ENCODE results near the gene HKDC1.
"Not testable (repeated sequence)": the region's sequence is repeated elsewhere in the genome, so short reads cannot be mapped to it uniquely, and the experiment has no call there.

HKDC1 gene

DNA sequence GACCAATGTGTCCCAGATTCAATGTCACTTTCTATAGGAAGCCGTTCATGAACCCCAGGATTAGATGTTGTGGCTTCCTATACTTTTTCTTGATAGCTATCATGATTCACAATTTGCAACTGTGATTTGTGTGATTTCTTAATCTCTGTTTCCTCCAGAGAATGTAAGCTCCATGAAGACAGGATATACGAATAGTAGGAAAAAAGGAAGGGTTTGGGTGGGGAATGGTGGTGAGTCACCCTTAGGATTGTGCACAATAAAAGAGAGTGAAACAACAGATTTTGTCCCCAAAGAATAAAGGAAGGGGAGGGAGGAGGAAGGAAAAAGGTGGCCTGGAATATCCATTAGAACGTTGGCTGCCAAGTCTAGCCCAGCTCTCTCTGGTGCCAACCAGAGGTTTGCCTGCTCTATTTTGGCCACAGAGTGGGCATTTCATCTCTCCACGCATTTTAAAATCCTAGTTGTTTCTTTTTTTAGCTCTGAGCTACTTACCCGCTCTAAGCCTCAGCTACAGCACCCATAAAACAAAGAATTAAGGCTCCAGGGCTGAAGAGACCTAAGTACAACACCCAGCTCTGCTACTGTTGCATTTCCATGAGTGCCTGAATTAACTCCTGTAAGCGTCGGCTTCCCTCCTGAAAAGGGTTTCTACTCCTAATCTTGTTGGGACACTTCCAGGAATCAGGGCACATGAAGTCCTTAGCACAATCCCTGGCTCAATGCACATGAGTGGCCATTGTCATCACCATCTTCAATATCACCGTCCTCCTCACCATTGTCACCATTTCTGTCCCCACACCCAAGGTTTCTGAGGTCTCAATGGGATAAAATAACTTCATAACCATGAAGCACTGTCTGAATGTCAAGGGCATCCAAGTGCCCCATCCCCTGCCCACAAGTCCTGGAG is 61.6 kb downstream of the HKDC1 start:
- DNase-seq = no peak

DNA sequence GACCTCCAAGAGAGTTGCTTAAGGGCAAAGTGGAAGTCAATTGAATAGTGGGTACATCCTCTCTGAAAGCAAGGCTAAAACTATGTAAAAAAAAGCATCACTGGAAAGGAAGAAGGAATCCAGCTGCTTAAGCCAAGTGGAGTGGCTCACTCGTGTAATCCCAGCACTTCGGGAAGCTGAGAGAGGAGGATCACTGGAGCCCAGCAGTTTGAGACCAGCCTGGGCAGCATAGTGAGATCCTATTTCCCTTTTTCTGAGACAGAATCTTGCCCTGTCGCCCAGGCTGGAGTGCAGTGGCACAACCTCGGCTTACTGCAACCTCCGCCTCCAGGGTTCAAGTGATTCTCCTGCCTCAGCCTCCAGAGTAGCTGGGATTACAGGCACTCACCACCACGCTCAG is 64.3 kb downstream of the HKDC1 start:
- not testable (repeated sequence) for DNase-seq

DNA sequence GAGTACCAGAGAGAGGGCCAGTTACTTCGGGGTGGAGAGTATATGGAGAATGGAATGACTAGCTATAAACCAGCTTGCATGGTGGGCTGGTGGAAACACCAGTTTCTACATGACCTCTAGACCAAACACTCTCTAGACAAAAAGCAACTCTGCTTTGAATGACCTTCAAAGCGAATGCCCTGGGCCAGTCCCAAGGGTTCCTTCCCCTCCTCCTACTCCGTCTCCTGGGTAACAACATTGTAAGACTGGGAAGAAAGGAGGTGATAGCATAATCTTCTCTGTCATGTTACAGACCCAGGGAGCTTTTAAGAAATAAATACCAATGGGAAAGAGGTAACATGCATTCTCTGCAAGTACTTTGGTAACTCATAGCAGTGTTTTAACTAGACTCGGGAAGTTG is 65.6 kb downstream of the HKDC1 start:
- no peak for DNase-seq

DNA sequence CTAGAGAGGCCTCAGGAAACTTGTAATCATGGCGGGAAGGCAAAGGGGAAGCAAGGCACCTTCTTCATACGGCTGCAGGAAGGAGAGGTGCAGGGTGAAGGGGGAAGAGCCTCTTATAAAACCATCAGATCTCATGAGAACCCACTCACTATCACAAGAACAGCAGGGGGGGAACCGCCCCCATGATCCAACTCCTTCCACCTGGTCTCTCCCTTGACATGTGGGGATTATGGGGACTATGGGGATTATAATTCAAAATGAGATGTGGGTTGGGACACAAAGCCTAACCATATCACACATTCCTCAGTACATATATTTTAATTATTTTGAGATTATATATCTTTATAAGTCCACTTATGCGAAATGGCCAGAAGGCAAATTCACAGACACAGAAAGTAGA is 67.0 kb downstream of the HKDC1 start:
- no peak for DNase-seq

DNA sequence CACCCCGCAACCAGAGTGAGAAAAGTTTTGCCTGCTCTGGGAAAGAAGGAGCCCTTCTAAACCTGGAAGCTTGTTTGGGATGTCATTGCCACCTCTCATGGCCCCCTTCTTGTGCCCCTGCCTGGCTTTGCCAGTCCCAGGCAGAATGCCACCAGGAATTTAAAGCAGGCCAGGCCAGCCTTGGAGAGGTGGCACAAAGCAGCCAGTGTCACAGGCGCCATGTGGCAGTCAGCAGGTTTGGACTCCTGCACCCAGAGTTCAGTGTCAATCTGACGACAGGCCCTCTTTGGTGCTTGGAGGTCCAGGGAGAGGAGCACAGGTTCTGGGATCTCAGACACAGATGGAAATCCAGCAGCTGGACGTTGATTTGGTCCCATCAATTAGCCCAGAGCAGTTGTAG is 70.9 kb downstream of the HKDC1 start:
- no peak for DNase-seq

DNA sequence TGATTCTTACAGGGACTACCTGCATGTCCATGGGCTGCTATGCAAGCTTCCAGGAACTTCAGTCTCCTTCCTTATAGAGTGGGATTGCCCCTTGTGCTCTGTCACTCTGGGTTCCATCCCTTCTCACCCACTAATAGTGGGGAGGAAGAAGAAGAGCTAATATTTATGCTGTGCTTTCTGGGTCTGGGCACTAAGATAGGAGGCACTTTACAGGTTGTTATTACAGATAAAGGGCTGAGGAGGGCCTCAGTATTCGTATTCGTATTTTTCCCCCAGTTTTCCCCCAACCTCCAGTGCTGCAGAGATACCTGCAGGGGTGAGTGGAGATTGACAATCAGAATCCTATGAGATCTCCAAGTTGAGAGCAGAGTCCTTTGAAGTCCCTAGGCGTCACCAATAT is 72.3 kb downstream of the HKDC1 start:
- DNase-seq = no peak

DNA sequence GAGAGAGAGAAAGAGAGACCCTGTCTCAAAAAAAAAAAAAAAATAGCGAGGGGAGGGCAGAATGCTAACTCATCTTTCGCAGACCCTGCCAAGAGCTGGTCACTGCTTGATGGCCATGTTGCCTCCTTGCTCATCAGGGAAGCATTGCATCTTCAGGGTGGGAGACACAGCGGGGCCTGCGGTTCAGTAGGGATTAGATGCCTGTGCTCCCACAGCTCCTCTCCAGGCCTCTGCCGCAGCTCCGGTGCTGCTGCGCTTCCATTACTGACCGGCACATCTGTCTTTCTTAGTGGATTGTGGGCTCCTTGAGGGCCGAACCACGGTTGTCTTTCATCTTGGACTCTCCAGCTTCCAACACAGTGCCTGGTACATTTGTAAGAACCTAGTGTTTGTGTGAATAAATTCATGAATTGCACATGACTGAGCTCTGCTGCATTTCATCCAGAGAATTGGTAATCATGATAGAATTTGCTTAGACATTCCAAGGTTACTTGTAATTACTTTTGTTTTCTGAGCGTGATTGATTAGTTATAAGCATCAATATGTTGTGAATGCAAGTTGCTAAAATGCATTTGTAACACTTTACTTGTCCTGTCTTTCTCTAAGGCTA is 75.0 kb downstream of the HKDC1 start:
- DNase-seq = no peak

DNA sequence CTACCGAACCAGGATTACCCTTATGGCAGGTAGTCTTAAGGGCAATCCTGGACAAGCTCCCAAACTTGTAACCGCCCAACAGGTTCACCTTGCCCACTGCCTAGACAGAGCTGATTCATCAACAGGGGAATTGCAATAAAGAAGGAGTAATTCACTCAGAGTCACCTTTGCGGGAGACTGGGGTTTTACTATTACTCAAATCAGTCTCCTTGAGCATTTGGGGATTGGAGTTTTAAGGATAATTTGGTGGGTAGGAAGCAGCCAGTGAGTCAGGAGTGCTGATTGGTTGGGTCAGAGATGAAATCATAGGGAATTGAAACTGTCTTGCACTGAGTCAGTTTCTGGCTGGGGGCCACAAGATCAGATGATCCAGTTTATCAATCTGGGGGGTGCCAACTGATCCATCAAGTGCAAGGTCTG is 83.5 kb downstream of the HKDC1 start:
- no peak for DNase-seq

DNA sequence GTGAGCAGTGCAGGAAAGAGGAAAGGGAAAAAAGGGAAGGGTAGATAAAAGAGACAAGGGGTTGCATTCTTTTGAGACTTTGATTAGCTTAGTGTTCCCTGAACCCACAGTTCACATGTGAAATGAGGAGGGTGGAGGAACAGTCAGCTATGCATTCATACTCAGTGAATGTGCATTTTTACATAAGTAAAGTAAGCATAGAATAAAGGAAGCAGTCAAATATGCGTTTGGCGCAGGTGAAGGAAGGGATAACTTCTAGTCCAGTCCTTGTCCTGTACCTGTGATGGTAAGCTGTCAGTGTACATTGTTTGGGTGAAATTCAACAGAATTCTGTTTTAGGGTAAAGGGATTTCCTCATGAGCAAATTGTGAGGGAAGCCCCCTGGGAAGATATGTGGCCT is 86.3 kb downstream of the HKDC1 start:
- no peak for DNase-seq

DNA sequence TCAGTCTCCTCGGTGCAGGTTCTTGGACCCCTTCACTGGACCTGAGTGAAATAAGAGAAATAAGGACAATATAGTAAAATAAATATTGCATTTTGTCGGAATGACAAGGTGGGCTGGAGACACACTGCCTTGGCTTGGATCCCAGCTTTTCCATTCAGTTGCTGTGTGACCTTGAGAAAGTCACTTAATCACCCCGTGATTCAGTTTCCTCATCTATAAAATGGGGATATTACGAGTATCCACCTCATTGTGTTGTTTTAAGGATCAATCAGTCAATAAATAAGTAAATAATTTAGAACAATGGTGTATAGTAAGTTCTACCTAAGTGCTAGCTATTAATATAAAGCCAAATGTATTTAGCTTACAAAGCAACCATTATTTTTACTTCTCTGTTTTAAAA is 87.3 kb downstream of the HKDC1 start:
- DNase-seq = no peak

DNA sequence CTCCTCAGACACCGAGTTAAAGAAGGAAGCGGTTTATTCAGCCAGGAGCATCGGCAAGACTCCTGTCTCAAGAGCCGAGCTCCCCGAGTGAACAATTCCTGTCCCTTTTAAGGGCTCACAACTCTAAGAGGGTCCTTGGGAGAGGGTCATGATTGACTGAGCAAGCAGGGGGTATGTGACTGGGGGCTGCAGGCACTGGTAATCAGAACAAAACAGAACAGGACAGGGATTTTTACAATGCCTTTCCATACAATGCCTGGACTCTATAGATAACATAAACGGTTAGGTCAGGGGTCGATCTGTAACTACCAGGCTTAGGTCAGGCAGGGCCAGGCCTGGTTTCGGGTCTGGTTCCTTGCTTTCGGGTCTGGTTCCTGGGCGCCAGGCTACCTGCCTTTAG is 88.2 kb downstream of the HKDC1 start:
- not testable (repeated sequence) for DNase-seq

DNA sequence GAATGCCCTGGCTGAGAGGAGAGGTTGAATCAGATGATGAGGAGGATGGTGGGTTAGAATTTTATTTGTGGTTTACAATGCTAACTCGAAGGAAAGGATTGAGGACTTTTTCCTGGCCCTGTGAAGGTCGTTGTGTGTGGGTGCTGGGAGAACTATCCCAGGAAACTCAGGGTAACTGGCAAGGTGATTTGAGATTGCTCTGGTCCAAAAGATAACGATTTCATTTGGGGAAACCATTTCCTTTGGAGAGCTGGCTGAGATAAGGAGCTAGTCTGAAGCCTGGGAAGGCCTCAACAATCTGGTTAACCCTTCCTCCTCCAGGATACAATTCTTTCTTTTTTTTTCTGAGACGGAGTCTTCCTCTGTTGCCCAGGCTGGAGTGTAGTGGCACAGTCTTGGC is 91.2 kb downstream of the HKDC1 start:
- DNase-seq = no peak

DNA sequence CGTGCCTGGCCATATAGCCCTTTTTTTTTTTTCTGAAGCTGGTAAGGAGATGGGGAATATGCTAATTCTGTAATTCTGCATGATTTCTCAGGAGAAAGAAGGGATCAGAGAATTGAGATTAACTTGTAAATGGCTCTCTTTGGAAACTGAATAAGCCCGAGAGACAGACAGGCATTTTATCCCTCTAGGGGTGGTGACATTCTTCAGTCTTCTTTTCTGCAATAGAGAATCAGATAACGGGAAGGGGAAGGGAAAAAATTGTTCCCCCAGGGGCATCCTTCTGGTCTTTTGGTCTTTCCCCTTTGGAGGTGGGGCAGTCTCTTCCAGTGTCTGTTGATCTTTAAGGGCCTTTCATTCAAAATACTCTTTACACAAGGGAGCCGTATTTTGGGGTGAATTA is 92.4 kb downstream of the HKDC1 start:
- DNase-seq = no peak

DNA sequence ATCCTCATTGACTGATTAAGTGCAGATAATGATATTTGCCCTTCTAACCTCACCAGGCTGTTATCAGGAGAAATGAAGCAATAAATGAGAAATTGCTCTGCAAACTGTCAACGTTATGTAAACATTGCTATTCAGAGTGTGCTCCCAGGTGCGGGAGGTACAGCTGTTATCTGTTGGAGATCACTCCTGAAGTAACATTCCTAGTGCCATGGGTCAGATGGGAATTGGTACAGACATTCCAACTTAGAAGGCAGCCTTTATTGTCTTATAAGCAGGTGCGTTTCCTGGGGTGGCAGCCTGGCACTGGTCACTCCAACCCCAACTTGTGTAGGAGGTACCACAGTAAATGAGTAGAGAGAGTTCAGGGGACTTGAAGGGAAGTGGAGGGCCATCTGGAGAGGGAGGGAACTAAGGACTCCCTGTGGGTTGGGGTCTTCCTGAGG is 95.0 kb downstream of the HKDC1 start:
- no peak for DNase-seq

DNA sequence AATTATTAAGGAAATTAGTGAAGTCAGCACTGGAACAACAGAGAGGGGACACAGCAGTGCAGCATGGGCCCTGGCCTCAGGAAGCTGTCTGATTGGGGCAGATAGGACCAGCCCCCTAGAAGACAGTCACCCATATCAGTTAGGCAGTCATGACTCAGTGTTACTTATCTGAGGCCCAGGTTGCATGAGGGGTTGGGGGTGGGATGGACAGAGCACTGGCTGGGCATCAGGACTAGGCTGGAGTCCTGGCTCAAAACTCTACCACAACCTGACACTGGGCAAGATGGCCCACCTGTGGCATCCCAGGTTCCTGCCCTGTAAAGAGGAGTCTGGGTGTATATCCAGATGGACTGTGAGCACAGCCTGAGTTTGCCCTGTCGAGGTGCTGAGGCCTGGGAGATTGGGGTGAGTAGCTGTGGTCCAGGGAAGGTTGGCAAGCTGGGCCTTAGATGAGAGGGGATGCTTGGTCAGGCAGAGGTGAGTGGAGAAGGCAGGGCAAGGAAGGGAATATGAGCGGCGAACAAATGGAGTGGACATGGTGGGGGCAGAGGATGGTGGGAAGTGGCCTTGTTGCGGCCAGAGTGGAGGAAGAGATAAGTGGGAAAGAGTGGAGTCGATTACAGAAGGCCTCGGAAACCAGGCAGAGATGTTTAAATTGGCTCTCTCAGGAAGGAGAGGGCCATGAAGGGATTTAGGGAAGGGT is 95.6 kb downstream of the HKDC1 start:
- DNase-seq = no peak

DNA sequence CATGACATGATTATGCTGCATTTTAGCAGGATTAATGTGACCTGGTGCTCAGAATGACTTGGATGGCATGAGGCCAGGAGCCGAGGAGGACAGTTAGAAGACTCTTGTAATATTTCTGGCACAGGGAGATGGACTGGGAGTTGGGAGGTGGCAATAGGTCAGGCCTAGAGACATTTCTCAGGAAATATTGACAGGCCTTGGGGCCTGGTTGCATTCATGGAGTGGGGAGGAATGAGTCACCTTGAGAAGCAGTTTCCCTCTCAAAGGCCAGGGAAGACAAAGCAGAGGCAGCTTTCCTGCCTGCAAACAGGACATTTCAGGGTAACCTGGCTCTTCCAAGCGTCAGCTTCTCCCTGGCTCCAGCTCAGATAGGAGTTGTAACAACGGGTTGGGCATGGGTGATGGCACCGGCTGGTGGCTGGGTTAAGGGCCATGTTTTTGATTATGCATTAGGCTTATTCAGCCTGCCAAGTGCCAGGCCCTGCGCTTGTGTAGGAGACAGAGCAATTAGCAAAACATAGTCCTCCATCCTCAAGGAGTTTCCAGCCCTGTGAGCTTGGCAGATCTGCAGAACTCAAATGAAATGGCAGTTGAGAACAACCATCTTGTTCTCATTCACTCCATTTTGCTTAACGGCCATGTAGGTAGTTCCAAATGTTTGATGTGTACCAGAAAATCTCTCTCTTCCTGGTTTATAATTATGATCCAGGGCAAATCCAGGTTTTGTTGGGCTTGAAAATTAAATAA is 96.4 kb downstream of the HKDC1 start:
- no peak for DNase-seq
